NCI-H1105 treated with DMSO at 0.1 percent for 48 hours (cell line): Measurements from ENCODE around the gene RYR3.

Experiments used
- DNase-seq: peaks from one replicate; lab custom pipeline; 2025; lab: John Stamatoyannopoulos, UW

RYR3 gene

GRCh38 chr15:33320017-33320416 is 9.2 kb downstream of the RYR3 start:
- no peak for DNase-seq

- DNase-seq = no peak
These were observed 11.3 kb downstream of the RYR3 start for GRCh38 chr15:33322091-33322490.

GRCh38 chr15:33324609-33325008 is 13.8 kb downstream of the RYR3 start:
- no peak for DNase-seq

- no peak for DNase-seq
These were observed 16.1 kb downstream of the RYR3 start for GRCh38 chr15:33326908-33327307.

- no peak for DNase-seq
These were observed 17.3 kb downstream of the RYR3 start for GRCh38 chr15:33328106-33328505.

GRCh38 chr15:33329457-33329856 is 18.7 kb downstream of the RYR3 start:
- no peak for DNase-seq

GRCh38 chr15:33330931-33331330 is 20.2 kb downstream of the RYR3 start:
- DNase-seq = peak; percentile 99

GRCh38 chr15:33341953-33342352 is 31.2 kb downstream of the RYR3 start:
- no peak for DNase-seq

GRCh38 chr15:33343275-33343674 is 32.5 kb downstream of the RYR3 start:
- DNase-seq = no peak

GRCh38 chr15:33344111-33344510 is 33.3 kb downstream of the RYR3 start:
- no peak for DNase-seq

GRCh38 chr15:33344530-33344929 is 33.8 kb downstream of the RYR3 start:
- DNase-seq = no peak

- DNase-seq = no peak
These were observed 43.6 kb downstream of the RYR3 start for GRCh38 chr15:33354411-33354810.

GRCh38 chr15:33357845-33358244 is 47.1 kb downstream of the RYR3 start:
- no peak for DNase-seq

GRCh38 chr15:33358306-33358705 is 47.5 kb downstream of the RYR3 start:
- DNase-seq = no peak

GRCh38 chr15:33360886-33361285 is 50.1 kb downstream of the RYR3 start:
- no peak for DNase-seq

- no peak for DNase-seq
These were observed 59.3 kb downstream of the RYR3 start for GRCh38 chr15:33369941-33370622.

- DNase-seq = no peak
These were observed 59.9 kb downstream of the RYR3 start for GRCh38 chr15:33370623-33371020.

- no peak for DNase-seq
These were observed 60.4 kb downstream of the RYR3 start for GRCh38 chr15:33371159-33371558.

- no peak for DNase-seq
These were observed 63.6 kb downstream of the RYR3 start for GRCh38 chr15:33374226-33374914.

GRCh38 chr15:33375236-33375635 is 64.5 kb downstream of the RYR3 start:
- no peak for DNase-seq

GRCh38 chr15:33377204-33377603 is 66.4 kb downstream of the RYR3 start:
- DNase-seq = no peak

- no peak for DNase-seq
These were observed 68.2 kb downstream of the RYR3 start for GRCh38 chr15:33378866-33379480.

- no peak for DNase-seq
These were observed 69.6 kb downstream of the RYR3 start for GRCh38 chr15:33380406-33380805.
